ENCODE results near the gene PRDX2.

The PRDX2 gene

GRCh38 chr19:12788682-12789097, 12.9 kb downstream of the PRDX2 start:
- no peak for TF ChIP-seq CTCF (IDR thresholded peaks at IDR 0.05; ENCODE audit: extremely low read depth, missing control alignments)
- peak; percentile 86 for DNase-seq (ENCODE audit: low spot score)

- DNase-seq (ENCODE audit: low spot score), result no peak
- no peak for TF ChIP-seq CTCF (IDR thresholded peaks at IDR 0.05; ENCODE audit: extremely low read depth, missing control alignments)
Measured at GRCh38 chr19:12788042-12788681, 13.4 kb downstream of the PRDX2 start.

GRCh38 chr19:12787458-12787857, 14.1 kb downstream of the PRDX2 start:
- no peak for DNase-seq (ENCODE audit: low spot score)
- TF ChIP-seq CTCF (IDR thresholded peaks at IDR 0.05; ENCODE audit: extremely low read depth, missing control alignments), result no peak

- DNase-seq (ENCODE audit: low spot score), result no peak
- no peak for TF ChIP-seq CTCF (IDR thresholded peaks at IDR 0.05; ENCODE audit: extremely low read depth, missing control alignments)
Measured at GRCh38 chr19:12786952-12787351, 14.6 kb downstream of the PRDX2 start.

GRCh38 chr19:12786141-12786870, 15.3 kb downstream of the PRDX2 start:
- peak; percentile 15 for DNase-seq (ENCODE audit: low spot score)
- no peak for TF ChIP-seq CTCF (IDR thresholded peaks at IDR 0.05; ENCODE audit: extremely low read depth, missing control alignments)

GRCh38 chr19:12785431-12786031, 16.1 kb downstream of the PRDX2 start:
- no peak for TF ChIP-seq CTCF (IDR thresholded peaks at IDR 0.05; ENCODE audit: extremely low read depth, missing control alignments)
- DNase-seq (ENCODE audit: low spot score), result no peak

GRCh38 chr19:12784871-12785430, 16.6 kb downstream of the PRDX2 start:
- TF ChIP-seq CTCF (IDR thresholded peaks at IDR 0.05; ENCODE audit: extremely low read depth, missing control alignments), result no peak
- no peak for DNase-seq (ENCODE audit: low spot score)
